Gastrocnemius medialis (tissue), 4 donors: ENCODE data around the gene ATP5F1D. TPM values are rescaled to one million over a fixed set of nuclear protein-coding genes. Genes with fewer than 3 reads are reported as not detected.

ENCODE experiments used
- ATAC-seq, 2 donors: fragments of 150-250 bp; one replicate each; pipeline ENCODE4 v1.9.1; 2016
- DNase-seq, 2 donors: peaks; one replicate each; pipeline ENCODE4 v3.0.0-alpha.2; 2019
- H3K27ac ChIP-seq, 4 donors: fragments of 200-600 bp; sonication (generic); 1 replicate in 1 of 4; 2 replicates in 3 of 4; pipeline ENCODE4 v1.5.1; 2016 to 2018; ENCODE audit warnings: mild to moderate bottlenecking in 2 of 4, moderate library complexity in 1 of 4
- H3K27me3 ChIP-seq, 3 donors: fragments of 200-600 bp; sonication (generic) in 2 of 3; 1 replicate in 1 of 3; 2 replicates in 2 of 3; pipeline versions ENCODE4 v1.5.1 to v1.6.0; 2016 to 2019; ENCODE audit warnings: mild to moderate bottlenecking in 1 of 3, moderate library complexity in 1 of 3
- H3K36me3 ChIP-seq, 2 donors: fragments of 200-600 bp; sonication (generic) in 1 of 2; one replicate each; pipeline ENCODE4 v1.5.1; 2017 to 2018
- H3K4me1 ChIP-seq, 2 donors: fragments of 200-600 bp; sonication (generic) in 1 of 2; one replicate each; pipeline ENCODE4 v1.5.1; 2016 to 2017; ENCODE audit warnings: mild to moderate bottlenecking in 2 of 2
- H3K4me3 ChIP-seq, 4 donors: fragments of 200-600 bp; sonication (generic) in 3 of 4; 1 replicate in 1 of 4; 2 replicates in 3 of 4; pipeline ENCODE4 v1.5.1; 2016 to 2019; ENCODE audit warnings: mild to moderate bottlenecking in 2 of 4
- H3K9me3 ChIP-seq, 3 donors: fragments of 200-600 bp; sonication (generic) in 2 of 3; 1 replicate in 1 of 3; 2 replicates in 2 of 3; pipeline ENCODE4 v1.5.1; 2016 to 2019
- POLR2A ChIP-seq, 2 donors: fragments of 450-650 bp; IDR thresholded peaks; one replicate each; pipeline ENCODE4 v1.6.1; 2017; ENCODE audit warnings: antibody characterized with exemption in 2 of 2, mild to moderate bottlenecking in 2 of 2, moderate library complexity in 2 of 2
- in situ Hi-C, 4 donors: fragments of 200-750 bp; cut with MboI; loops; one replicate each; pipeline versions ENCODE4 v1.15.0 to v1.8.0; 2017; ENCODE audit warnings: low sequenced_read_pairs in 4 of 4
- intact Hi-C: fragments of 100-400 bp; cut with DNase I; formaldehyde crosslinking; loops from one replicate; pipeline ENCODE4 v1.15.1; 2023; ENCODE audit warnings: low total_unique reads
- total RNA-seq, 4 donors: library from RNA; depleted of rRNA; stranded (reverse); fragments of >200 nt; gene quantifications; one replicate each; pipeline versions ENCODE4 v1.1.0 to v1.2.3, GENCODE V29; 2016
- TF ChIP-seq, protein P1 (sequence below), 5 experiments: fragments of 450-650 bp in 3 of 5; fragments of 200-600 bp in 2 of 5; sonication (generic) in 2 of 5; IDR thresholded peaks in 4 of 5; conservative IDR thresholded peaks in 1 of 5; 1 replicate in 4 of 5; 2 replicates in 1 of 5; pipeline ENCODE4 v1.5.1; 2016 to 2019; ENCODE audit warnings: antibody characterized with exemption in 5 of 5, mild to moderate bottlenecking in 3 of 5, moderate library complexity in 3 of 5

ATP5F1D gene
- total RNA-seq, 4 donors from 2014 or later, result 189 to 442 (median 273) TPM

GRCh38 chr19:1253514-1254080, 12.0 kb downstream of the ATP5F1D start:
- peak overlapping the region; percentile 94 to 99 (median 96) for H3K27ac ChIP-seq
- intact Hi-C loops (loop anchor here (1.0 kb wide), 1 partner anchor 13 kb away; no protein-coding TSS in a partner anchor), in situ Hi-C loops (no loop called here)
- peak in 1 of 2 donors; percentile 1 for TF ChIP-seq POLR2A (IDR thresholded peaks at IDR 0.05)
- TF ChIP-seq, protein P1, sequence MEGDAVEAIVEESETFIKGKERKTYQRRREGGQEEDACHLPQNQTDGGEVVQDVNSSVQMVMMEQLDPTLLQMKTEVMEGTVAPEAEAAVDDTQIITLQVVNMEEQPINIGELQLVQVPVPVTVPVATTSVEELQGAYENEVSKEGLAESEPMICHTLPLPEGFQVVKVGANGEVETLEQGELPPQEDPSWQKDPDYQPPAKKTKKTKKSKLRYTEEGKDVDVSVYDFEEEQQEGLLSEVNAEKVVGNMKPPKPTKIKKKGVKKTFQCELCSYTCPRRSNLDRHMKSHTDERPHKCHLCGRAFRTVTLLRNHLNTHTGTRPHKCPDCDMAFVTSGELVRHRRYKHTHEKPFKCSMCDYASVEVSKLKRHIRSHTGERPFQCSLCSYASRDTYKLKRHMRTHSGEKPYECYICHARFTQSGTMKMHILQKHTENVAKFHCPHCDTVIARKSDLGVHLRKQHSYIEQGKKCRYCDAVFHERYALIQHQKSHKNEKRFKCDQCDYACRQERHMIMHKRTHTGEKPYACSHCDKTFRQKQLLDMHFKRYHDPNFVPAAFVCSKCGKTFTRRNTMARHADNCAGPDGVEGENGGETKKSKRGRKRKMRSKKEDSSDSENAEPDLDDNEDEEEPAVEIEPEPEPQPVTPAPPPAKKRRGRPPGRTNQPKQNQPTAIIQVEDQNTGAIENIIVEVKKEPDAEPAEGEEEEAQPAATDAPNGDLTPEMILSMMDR (IDR thresholded peaks at IDR 0.05 in 4 of 5, conservative IDR thresholded peaks at IDR 0.05 in 1 of 5), result no peak
- H3K4me3 ChIP-seq, result peak overlapping the region; percentile 69 to 85 (median 84)
- H3K9me3 ChIP-seq, result no peaks in the 10 kb centered on the region
- peaks cover 45 to 54% of the 10 kb centered on the region in 2 donors for H3K4me1 ChIP-seq
- no peak for DNase-seq
- ATAC-seq, result no peak
- no peaks in the 10 kb centered on the region for H3K27me3 ChIP-seq
- peaks cover 0 to 52% of the 10 kb centered on the region in 2 donors for H3K36me3 ChIP-seq

GRCh38 chr19:1254081-1254527, 12.6 kb downstream of the ATP5F1D start:
- in situ Hi-C loops, result no loop called here
- Histone ChIP-seq H3K27ac (peak overlapping the region; percentile 94 to 99 (median 96)), H3K4me3 (peak overlapping the region; percentile 69 to 85 (median 84)), H3K27me3 (no peaks in the 10 kb centered on the region), H3K4me1 (peaks cover 45 to 56% of the 10 kb centered on the region in 2 donors), H3K36me3 (peaks cover 0 to 52% of the 10 kb centered on the region in 2 donors), H3K9me3 (no peaks in the 10 kb centered on the region)
- TF ChIP-seq POLR2A (IDR thresholded peaks at IDR 0.05), result no peak
- TF ChIP-seq, protein P1 (IDR thresholded peaks at IDR 0.05 in 4 of 5, conservative IDR thresholded peaks at IDR 0.05 in 1 of 5), result no peak
- DNase-seq, result no peak
- intact Hi-C loops, result no loop called here
- no peak for ATAC-seq

DNA sequence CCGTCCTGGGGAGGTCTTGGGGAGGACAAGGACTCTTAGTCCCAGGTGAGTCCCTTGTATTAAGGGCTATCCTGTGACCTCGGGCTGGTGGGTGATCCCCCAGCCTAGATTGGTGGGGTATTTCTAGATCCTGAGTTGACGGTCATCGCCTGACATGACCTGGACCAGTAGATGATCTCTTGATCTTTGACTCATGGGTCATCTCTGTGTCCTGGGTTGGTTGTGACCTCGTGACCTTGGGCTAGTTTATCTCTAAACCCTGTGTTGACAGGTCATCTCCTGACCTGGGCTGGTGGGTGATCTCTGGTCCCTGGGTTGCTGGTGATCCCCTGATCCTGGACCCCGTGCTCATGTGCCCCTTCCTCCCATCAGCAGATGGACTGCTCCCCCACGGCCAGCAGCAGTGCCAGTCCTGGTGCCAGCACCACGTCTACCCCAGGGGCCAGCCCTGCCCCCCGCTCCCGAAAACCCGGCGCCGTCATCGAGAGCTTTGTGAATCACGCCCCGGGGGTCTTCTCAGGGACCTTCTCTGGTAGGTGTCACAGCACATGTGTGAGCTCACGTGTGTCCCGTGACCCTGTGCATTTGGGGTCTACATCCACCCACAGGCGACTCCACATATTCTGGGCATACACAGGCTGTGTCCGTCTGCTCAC, 13.1 kb downstream of the ATP5F1D start:
- peaks cover 46 to 59% of the 10 kb centered on the region in 2 donors for H3K4me1 ChIP-seq
- H3K27me3 ChIP-seq, result no peaks in the 10 kb centered on the region
- H3K4me3 ChIP-seq, result peak overlapping the region in 1 of 4 donors; percentile 85
- intact Hi-C loops, result no loop called here
- TF ChIP-seq, protein P1 (IDR thresholded peaks at IDR 0.05 in 4 of 5, conservative IDR thresholded peaks at IDR 0.05 in 1 of 5), result no peak
- TF ChIP-seq POLR2A (IDR thresholded peaks at IDR 0.05), result no peak
- peaks cover 0 to 52% of the 10 kb centered on the region in 2 donors for H3K36me3 ChIP-seq
- in situ Hi-C loops, result no loop called here
- no peaks in the 10 kb centered on the region for H3K9me3 ChIP-seq
- H3K27ac ChIP-seq, result peak overlapping the region; percentile 94 to 99 (median 96)
- no peak for ATAC-seq
- DNase-seq, result no peak

DNA sequence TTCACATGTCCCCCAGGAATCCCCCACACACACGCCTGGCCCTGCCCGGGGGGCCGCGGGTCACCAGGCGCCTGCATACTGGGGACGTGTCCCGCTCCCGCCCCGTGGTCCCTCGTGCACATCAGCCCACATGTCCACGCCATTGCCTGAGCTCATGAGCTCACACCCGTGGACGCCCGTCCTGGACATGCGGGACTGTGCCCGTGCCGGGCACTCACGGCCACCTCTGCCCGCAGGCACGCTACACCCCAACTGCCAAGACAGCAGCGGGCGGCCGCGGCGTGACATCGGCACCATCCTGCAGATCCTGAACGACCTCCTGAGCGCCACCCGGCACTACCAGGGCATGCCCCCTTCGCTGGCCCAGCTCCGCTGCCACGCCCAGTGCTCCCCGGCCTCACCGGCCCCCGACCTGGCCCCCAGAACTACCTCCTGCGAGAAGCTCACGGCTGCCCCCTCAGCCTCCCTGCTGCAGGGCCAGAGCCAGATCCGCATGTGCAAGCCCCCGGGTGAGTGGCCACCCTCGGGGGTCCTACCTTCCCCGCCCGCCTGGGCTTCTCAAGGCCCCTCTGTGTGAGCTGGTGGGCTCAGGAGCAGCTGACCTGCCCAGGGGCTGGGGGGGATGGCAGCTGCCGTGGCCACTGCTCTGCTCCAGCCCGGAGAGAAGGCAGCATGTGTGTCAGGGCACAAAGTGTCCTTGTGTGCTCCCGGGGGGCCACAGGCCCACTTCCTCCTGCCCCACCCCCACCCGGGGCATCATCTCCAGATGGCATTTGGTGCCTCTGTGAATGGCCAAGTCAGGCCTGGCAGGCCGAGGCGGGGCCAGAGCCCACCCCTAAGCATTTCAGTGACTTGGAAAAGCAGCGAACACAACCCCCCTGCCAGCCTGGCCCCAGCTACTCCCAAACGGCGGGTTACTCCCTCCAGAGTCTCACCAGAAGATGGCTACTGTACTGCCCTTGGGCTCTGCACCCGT, 13.9 kb downstream of the ATP5F1D start:
- no peak for ATAC-seq
- no peak overlapping the region for H3K4me3 ChIP-seq
- H3K9me3 ChIP-seq, result no peaks in the 10 kb centered on the region
- DNase-seq, result no peak
- intact Hi-C loops (no loop called here), in situ Hi-C loops (no loop called here)
- peak overlapping the region; percentile 94 to 99 (median 96) for H3K27ac ChIP-seq
- H3K27me3 ChIP-seq, result no peaks in the 10 kb centered on the region
- peaks cover 54 to 67% of the 10 kb centered on the region in 2 donors for H3K4me1 ChIP-seq
- H3K36me3 ChIP-seq, result peaks cover 0 to 52% of the 10 kb centered on the region in 2 donors
- TF ChIP-seq POLR2A (IDR thresholded peaks at IDR 0.05), result no peak
- TF ChIP-seq, protein P1 (IDR thresholded peaks at IDR 0.05 in 4 of 5, conservative IDR thresholded peaks at IDR 0.05 in 1 of 5), result no peak
